ENCODE measurements around the gene SEZ6L.
A peak's percentile ranks its signal among the peaks of the same experiment; 100 is the strongest.

SEZ6L gene

GRCh38 chr22:26169315-26170111 lies at the start of gene SEZ6L:
Gene SEZ6L, plus strand, starts transcription at chr22:26169462. Its CDS starts 208 bp downstream, at chr22:26169670.
- peak within 1 kb of the TSS; percentile 27 for H3K4me3 ChIP-seq (ENCODE audit: low read length)
- peaks cover 2% of the 10 kb centered on the region for H3K9me3 ChIP-seq (ENCODE audit: control insufficient read depth, low read length)
- peaks cover 2% of the 10 kb centered on the region for H3K4me1 ChIP-seq (ENCODE audit: control insufficient read depth, insufficient read depth, low read length)
- no peak within 1 kb of the TSS for H3K9ac ChIP-seq (ENCODE audit: low read length)
- H3K36me3 ChIP-seq (ENCODE audit: control insufficient read depth, insufficient read depth, low read length, severe bottlenecking): no peaks in the 10 kb centered on the region
- H3K27me3 ChIP-seq (replicated peaks; ENCODE audit: control insufficient read depth, insufficient read depth, low read length): peaks cover 73% of the 10 kb centered on the region
- peak; percentile 48 for DNase-seq (ENCODE audit: low read depth)

- Histone ChIP-seq H3K9me3 (ENCODE audit: control insufficient read depth, low read length) (no peaks in the 10 kb centered on the region), H3K9ac (ENCODE audit: low read length) (no peak overlapping the region), H3K4me1 (ENCODE audit: control insufficient read depth, insufficient read depth, low read length) (no peaks in the 10 kb centered on the region), H3K4me3 (ENCODE audit: low read length) (no peak overlapping the region), H3K27me3 (replicated peaks; ENCODE audit: control insufficient read depth, insufficient read depth, low read length) (peaks cover 13% of the 10 kb centered on the region), H3K36me3 (ENCODE audit: control insufficient read depth, insufficient read depth, low read length, severe bottlenecking) (no peaks in the 10 kb centered on the region)
- peak; percentile 0 for DNase-seq (ENCODE audit: low read depth)
These were observed 46.3 kb upstream of the SEZ6L start for GRCh38 chr22:26122920-26123468.

DNA sequence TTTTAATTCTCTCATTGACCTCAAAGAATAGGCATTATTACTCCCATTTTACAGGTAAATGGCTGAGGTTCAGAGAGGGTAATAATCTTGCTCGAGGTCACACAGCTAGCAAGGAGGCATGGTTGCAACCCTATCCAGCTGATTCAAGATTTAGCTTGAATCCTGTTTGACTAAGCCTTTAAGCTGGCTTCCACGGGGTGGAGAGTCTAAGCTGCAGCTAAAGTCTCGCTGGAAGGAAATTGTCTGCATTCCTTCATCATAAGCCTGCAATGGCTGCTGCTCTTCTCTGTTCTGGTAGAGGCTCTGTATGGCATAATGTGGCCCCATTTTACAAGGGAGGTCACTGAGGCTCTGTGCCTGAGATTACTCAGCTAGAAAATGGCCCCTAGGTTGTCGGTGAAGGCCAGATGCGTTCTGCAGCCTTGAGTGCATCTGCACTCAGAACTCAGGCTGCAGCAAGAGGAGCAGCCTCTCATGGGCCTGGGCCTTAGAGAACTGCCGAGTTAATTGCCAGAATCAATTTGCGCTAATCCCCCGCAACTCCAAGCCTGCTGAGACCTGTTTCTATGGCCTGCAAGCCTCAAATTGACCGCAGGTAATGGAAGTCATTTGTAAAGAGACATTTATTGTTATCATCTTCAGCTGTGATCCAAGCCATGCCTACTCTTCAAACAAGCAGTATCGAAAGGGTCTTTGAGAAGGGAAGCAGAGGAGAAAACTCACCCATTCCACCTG lies 44.1 kb upstream of the SEZ6L start:
- H3K27me3 ChIP-seq (replicated peaks; ENCODE audit: control insufficient read depth, insufficient read depth, low read length): peaks cover 13% of the 10 kb centered on the region
- H3K4me1 ChIP-seq (ENCODE audit: control insufficient read depth, insufficient read depth, low read length): no peaks in the 10 kb centered on the region
- no peak overlapping the region for H3K9ac ChIP-seq (ENCODE audit: low read length)
- no peaks in the 10 kb centered on the region for H3K36me3 ChIP-seq (ENCODE audit: control insufficient read depth, insufficient read depth, low read length, severe bottlenecking)
- no peak overlapping the region for H3K4me3 ChIP-seq (ENCODE audit: low read length)
- H3K9me3 ChIP-seq (ENCODE audit: control insufficient read depth, low read length): no peaks in the 10 kb centered on the region
- no peak for DNase-seq (ENCODE audit: low read depth)

- Histone ChIP-seq H3K27me3 (replicated peaks; ENCODE audit: control insufficient read depth, insufficient read depth, low read length) (peaks cover 9% of the 10 kb centered on the region), H3K9me3 (ENCODE audit: control insufficient read depth, low read length) (no peaks in the 10 kb centered on the region), H3K4me3 (ENCODE audit: low read length) (no peak overlapping the region), H3K36me3 (ENCODE audit: control insufficient read depth, insufficient read depth, low read length, severe bottlenecking) (no peaks in the 10 kb centered on the region), H3K4me1 (ENCODE audit: control insufficient read depth, insufficient read depth, low read length) (no peaks in the 10 kb centered on the region), H3K9ac (ENCODE audit: low read length) (no peak overlapping the region)
- DNase-seq (ENCODE audit: low read depth): no peak
These were observed 42.1 kb upstream of the SEZ6L start for GRCh38 chr22:26127126-26127525.

DNA sequence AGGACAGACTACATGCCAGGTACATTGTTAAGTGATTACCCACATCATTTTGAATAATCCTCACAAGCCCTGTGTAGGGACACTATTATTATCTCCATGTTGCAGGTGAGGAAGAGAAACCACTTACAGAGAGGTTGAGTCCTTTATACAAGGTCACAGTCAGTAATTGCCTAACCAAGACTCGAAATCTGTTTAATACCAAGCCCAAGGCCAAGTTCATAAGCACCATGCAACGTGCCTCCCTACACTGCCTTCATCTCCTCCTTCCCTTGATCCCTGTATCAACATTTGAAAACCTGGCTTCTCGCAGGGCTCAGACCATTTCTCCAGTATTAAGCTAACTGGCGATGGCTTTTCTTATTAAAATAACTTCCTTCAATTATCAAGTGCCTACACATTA lies 41.7 kb upstream of the SEZ6L start:
- H3K36me3 ChIP-seq (ENCODE audit: control insufficient read depth, insufficient read depth, low read length, severe bottlenecking): no peaks in the 10 kb centered on the region
- H3K27me3 ChIP-seq (replicated peaks; ENCODE audit: control insufficient read depth, insufficient read depth, low read length): peaks cover 8% of the 10 kb centered on the region
- DNase-seq (ENCODE audit: low read depth): no peak
- H3K4me1 ChIP-seq (ENCODE audit: control insufficient read depth, insufficient read depth, low read length): no peaks in the 10 kb centered on the region
- no peak overlapping the region for H3K9ac ChIP-seq (ENCODE audit: low read length)
- H3K4me3 ChIP-seq (ENCODE audit: low read length): no peak overlapping the region
- H3K9me3 ChIP-seq (ENCODE audit: control insufficient read depth, low read length): no peaks in the 10 kb centered on the region

GRCh38 chr22:26131589-26132154 lies 37.6 kb upstream of the SEZ6L start:
- Histone ChIP-seq H3K9ac (ENCODE audit: low read length) (no peak overlapping the region), H3K27me3 (replicated peaks; ENCODE audit: control insufficient read depth, insufficient read depth, low read length) (peaks cover 4% of the 10 kb centered on the region), H3K36me3 (ENCODE audit: control insufficient read depth, insufficient read depth, low read length, severe bottlenecking) (no peaks in the 10 kb centered on the region), H3K9me3 (ENCODE audit: control insufficient read depth, low read length) (no peaks in the 10 kb centered on the region), H3K4me3 (ENCODE audit: low read length) (no peak overlapping the region), H3K4me1 (ENCODE audit: control insufficient read depth, insufficient read depth, low read length) (no peaks in the 10 kb centered on the region)
- DNase-seq (ENCODE audit: low read depth): no peak

DNA sequence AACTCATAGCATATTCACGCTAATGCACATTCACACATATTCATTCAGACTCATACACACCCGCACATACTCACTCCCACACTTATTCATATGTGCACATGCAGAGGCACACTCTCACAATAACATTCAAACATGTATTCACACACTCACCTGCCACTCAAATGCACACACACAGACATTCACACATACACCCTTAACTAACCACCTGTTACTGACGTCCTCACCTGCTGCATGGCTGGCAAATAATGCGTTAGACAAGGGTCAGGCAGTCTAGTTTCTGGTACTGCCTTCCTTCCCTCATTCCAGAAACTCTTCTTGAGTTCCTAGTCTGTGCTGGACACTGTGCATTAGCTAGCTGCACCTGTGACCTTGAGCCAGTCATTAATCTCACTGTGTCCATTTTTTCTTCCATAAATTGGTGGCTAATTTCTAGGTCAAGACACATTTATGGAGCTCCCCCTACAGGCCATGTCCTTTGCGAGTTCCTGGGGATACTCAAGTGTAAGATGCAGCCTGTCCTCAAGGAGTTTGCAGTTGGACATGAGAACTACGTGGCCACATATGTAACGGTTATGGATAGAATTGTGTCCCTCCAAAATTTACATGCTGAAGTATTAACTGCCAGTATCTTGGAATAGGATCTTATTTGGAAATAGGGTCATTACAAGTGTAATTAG lies 34.5 kb upstream of the SEZ6L start:
- H3K4me1 ChIP-seq (ENCODE audit: control insufficient read depth, insufficient read depth, low read length): no peaks in the 10 kb centered on the region
- DNase-seq (ENCODE audit: low read depth): no peak
- peaks cover 8% of the 10 kb centered on the region for H3K27me3 ChIP-seq (replicated peaks; ENCODE audit: control insufficient read depth, insufficient read depth, low read length)
- no peak overlapping the region for H3K9ac ChIP-seq (ENCODE audit: low read length)
- H3K4me3 ChIP-seq (ENCODE audit: low read length): no peak overlapping the region
- H3K36me3 ChIP-seq (ENCODE audit: control insufficient read depth, insufficient read depth, low read length, severe bottlenecking): no peaks in the 10 kb centered on the region
- no peaks in the 10 kb centered on the region for H3K9me3 ChIP-seq (ENCODE audit: control insufficient read depth, low read length)

DNA sequence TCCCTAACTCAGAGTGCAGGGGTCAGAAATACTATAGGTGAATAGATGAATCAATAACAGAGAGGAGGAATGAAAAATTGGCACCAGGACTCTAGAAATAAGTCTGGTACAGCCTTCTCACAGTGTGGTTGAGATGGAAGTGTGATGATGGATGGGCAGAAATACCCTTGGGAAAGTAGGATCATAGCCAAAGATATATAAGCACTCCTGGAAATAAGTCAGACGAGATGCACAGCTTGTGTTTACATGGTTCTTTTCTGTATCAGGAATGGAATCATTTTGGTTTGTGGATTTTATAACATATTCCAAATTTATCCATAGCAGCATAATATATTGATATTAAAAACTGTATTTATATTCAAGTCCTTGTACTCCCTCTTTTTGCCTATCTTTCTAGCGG lies 33.5 kb upstream of the SEZ6L start:
- Histone ChIP-seq H3K4me3 (ENCODE audit: low read length) (no peak overlapping the region), H3K4me1 (ENCODE audit: control insufficient read depth, insufficient read depth, low read length) (no peaks in the 10 kb centered on the region), H3K36me3 (ENCODE audit: control insufficient read depth, insufficient read depth, low read length, severe bottlenecking) (no peaks in the 10 kb centered on the region), H3K9ac (ENCODE audit: low read length) (no peak overlapping the region), H3K27me3 (replicated peaks; ENCODE audit: control insufficient read depth, insufficient read depth, low read length) (peaks cover 4% of the 10 kb centered on the region), H3K9me3 (ENCODE audit: control insufficient read depth, low read length) (no peaks in the 10 kb centered on the region)
- no peak for DNase-seq (ENCODE audit: low read depth)

- no peak for DNase-seq (ENCODE audit: low read depth)
- Histone ChIP-seq H3K4me3 (ENCODE audit: low read length) (no peak overlapping the region), H3K9ac (ENCODE audit: low read length) (no peak overlapping the region), H3K36me3 (ENCODE audit: control insufficient read depth, insufficient read depth, low read length, severe bottlenecking) (no peaks in the 10 kb centered on the region), H3K9me3 (ENCODE audit: control insufficient read depth, low read length) (no peaks in the 10 kb centered on the region), H3K27me3 (replicated peaks; ENCODE audit: control insufficient read depth, insufficient read depth, low read length) (peaks cover 4% of the 10 kb centered on the region), H3K4me1 (ENCODE audit: control insufficient read depth, insufficient read depth, low read length) (no peaks in the 10 kb centered on the region)
These were observed 30.0 kb upstream of the SEZ6L start for GRCh38 chr22:26139310-26139709.

- Histone ChIP-seq H3K4me3 (ENCODE audit: low read length) (no peak overlapping the region), H3K9ac (ENCODE audit: low read length) (no peak overlapping the region), H3K27me3 (replicated peaks; ENCODE audit: control insufficient read depth, insufficient read depth, low read length) (peaks cover 4% of the 10 kb centered on the region), H3K4me1 (ENCODE audit: control insufficient read depth, insufficient read depth, low read length) (no peaks in the 10 kb centered on the region), H3K9me3 (ENCODE audit: control insufficient read depth, low read length) (no peaks in the 10 kb centered on the region), H3K36me3 (ENCODE audit: control insufficient read depth, insufficient read depth, low read length, severe bottlenecking) (no peaks in the 10 kb centered on the region)
- DNase-seq (ENCODE audit: low read depth): no peak
These were observed 27.4 kb upstream of the SEZ6L start for GRCh38 chr22:26141831-26142230.

Measured in adipocyte (in vitro differentiated cells).